GM12864 (cell line): Measurements from ENCODE around the gene RASAL2.

Experiments used
- DNase-seq: peaks from one replicate; pipeline ENCODE4 v3.0.0-alpha.2; 2011; ENCODE audit warnings: low read depth
- H3K4me3 ChIP-seq: 2 replicates; pipeline ENCODE4 v1.5.1; 2011; ENCODE audit warnings: mild to moderate bottlenecking, low read depth, low read length, control low read depth
- TF ChIP-seq, protein P1 (sequence below): IDR thresholded peaks from 2 replicates; pipeline ENCODE4 v1.5.1; 2011; ENCODE audit warnings: low read depth, mild to moderate bottlenecking, moderate library complexity, low read length, control low read depth, inconsistent platforms; ENCODE audit errors: missing control alignments

Gene RASAL2

DNA sequence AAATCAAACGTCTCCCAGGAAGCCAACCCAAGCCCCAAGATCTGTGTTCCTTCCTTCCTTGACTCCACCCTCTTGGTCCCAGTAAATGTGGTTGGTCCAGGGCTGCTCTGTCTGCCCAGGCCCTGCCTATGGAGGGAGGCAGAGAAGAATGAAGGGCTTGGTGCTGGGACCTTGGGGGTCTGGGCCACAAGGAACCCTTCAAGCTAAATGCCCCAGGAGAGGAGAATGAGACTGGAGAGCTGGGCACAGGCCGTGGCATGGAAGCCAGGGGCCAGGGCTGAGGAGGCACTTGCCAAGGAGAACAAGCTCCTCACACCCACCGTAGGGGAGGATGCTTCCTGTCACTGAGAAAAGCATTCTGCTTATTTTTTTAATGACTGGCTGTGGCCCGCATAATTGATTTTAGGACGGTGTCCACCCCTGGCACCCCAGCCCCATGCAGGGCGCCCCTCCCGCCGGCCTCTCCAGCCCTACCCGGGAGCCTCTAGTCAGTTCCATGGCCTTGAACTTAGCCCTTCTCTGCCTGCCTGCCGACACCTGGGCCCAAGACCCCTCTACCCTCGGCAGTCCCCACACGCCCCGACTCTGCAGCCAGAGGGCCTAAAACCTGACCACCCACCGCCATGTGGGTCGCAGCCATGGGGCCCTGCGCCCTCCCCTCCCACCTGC, 402.0 kb downstream of the RASAL2 start:
- no peak for DNase-seq
- TF ChIP-seq, protein P1, sequence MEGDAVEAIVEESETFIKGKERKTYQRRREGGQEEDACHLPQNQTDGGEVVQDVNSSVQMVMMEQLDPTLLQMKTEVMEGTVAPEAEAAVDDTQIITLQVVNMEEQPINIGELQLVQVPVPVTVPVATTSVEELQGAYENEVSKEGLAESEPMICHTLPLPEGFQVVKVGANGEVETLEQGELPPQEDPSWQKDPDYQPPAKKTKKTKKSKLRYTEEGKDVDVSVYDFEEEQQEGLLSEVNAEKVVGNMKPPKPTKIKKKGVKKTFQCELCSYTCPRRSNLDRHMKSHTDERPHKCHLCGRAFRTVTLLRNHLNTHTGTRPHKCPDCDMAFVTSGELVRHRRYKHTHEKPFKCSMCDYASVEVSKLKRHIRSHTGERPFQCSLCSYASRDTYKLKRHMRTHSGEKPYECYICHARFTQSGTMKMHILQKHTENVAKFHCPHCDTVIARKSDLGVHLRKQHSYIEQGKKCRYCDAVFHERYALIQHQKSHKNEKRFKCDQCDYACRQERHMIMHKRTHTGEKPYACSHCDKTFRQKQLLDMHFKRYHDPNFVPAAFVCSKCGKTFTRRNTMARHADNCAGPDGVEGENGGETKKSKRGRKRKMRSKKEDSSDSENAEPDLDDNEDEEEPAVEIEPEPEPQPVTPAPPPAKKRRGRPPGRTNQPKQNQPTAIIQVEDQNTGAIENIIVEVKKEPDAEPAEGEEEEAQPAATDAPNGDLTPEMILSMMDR: no peak
- no peak overlapping the region for H3K4me3 ChIP-seq

DNA sequence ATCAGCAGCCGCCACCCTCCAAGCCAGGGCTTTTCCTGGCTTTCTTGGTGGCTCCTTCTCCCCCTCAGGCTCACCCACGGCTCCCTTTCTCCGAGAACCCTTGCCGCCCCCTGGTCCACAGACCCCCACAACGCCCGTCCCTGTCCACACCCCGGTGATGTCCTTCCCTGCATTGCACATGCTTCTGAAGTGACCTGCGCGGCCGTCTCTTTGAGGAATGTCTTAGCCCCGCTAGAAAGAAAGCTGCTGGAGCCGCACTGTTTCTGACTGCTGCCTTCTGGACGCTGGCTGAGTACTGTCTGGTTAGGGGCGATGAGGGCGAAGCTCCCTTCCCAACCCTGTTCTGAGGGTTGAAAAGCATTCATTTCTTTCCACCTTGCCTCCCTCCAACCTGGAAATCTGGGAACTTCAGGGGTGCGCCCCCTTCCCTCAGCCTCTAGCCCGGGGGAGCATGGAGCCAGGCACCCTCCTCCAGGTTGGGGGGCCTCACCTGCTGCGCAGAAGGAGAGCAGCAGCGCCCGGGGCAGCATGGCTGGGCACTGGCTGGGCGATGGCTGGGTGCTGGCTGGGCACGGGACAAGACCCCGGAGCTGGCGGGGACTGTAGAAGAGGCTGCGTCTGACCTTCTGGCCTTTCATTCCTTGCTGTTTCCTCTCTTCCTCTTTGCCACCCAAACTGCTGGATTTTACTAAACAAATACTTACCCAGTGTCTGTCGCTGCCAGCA, 402.7 kb downstream of the RASAL2 start, which contains the start of gene CLEC20A:
Gene CLEC20A, minus strand, starts transcription at position 555 of the 726 bp plus-strand sequence. Its CDS starts 25 bp downstream, at position 530.
- TF ChIP-seq, protein P1: no peak
- H3K4me3 ChIP-seq: no peak within 1 kb of the TSS
- no peak for DNase-seq

DNA sequence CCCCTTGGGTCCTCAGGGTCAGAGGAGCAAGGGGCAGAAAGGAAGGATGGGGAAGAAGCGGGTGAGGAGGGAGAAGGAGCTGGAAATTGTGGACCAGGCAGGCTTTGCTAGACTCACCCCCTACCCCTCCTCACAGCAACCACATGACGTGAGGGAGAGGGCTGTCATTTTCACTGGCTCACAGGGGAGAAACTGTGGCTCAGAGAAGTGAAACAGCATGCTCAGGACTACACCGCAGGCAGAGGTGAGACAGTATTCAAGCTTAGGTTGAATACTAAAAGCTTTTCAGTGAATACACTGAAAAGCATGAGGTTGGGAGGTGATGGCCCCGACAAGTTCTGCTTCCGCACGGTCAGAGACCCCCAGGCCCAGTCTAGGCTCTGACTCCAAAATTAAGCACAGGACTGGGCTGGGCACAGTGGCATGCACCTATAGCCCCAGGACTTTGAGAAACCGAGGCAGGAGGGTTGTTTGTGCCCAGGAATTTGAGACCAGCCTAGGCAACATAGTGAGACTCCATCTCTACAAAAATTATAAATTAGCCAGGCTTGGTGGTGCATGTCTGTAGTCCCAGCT, 404.1 kb downstream of the RASAL2 start:
- DNase-seq: no peak
- TF ChIP-seq, protein P1: no peak
- H3K4me3 ChIP-seq: no peak overlapping the region

DNA sequence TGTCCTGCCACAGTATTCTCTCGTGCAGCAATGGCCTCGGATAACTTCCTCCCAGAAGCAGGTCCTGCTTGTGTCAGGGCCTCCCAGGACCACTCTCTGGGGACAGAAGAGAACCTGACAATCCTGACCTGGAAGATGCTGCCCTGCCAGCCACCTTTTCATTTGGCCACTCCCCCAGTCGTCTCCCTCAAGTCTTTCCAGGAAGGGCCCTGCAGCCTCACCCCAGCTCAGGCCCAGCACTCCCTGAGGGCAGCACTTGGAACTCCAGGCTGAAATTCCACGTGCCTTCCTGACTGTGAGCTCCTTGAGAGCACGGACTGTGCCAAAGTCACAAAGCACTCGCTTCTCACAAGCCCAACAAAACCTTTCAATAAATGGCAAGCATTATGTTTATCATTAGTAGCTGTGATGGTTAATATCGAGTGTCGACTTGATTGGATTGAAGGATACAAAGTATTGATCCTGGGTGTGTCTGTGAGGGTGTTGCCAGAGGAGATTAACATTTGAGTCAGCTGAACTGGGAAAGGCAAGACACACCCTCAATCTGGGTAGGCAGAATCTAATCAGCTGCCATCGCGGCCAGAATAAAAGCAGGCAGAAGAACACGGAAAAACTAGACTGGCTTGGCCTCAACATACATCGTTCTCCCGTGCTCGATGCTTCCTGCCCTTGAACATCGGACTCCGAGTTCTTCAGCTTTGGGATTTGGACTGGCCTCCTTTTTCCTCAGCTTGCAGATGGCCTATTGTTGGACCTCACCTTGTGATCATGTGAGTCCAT, 405.2 kb downstream of the RASAL2 start:
- TF ChIP-seq, protein P1: no peak

DNA sequence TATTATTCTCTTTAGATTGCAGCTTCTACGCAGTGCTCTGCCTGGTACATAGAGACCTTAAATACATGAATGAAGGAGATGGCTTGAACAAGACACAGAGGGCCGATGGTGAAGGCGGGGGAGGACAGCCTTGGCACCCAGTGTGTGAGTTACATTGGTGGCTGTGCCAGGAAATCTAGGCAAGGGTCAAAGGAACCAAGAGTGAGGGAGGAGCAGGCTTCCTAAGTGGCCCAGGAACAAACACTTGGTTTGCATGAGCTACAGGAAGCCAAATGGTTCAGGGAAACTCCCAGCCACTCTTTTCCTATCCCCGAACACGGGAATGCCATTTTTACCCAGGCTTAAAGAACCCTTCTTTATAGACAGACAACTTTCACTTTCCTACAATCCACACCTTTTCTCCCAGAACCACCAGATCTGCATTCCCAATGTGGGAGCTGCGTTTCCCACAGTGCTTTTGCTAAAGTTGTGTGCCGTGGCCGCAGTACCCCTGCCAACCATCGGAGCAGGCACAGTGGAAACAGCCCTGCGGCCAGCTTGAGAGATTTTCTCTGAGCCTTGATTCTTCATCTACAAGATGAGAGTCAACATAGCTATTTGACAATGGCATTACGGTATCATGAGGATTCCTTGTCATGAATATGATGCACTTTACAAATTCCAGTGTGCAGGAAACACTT, 406.3 kb downstream of the RASAL2 start:
- H3K4me3 ChIP-seq: no peak overlapping the region

More for the DNA sequence above, 405.2 kb downstream of the RASAL2 start:
- H3K4me3 ChIP-seq: no peak overlapping the region
- no peak for DNase-seq

More for the DNA sequence above, 406.3 kb downstream of the RASAL2 start:
- DNase-seq: no peak
- TF ChIP-seq, protein P1: peak; percentile 28
